GM18517 (cell line): Measurements from ENCODE around the gene NEDD4L.
A peak's percentile ranks its signal among the peaks of the same experiment; 100 is the strongest.
"Not testable (repeated sequence)": the region's sequence is repeated elsewhere in the genome, so short reads cannot be mapped to it uniquely, and the experiment has no call there.

Source experiments
- ATAC-seq: cut with Tn5 transposase; IDR thresholded peaks from one replicate; pipeline ENCODE4 v1.9.1; 2021; ENCODE audit warnings: mild to moderate bottlenecking, moderate library complexity; ENCODE audit not compliant: unreplicated experiment

NEDD4L gene

GRCh38 chr18:58280191-58280590, 236.2 kb downstream of the NEDD4L start:
- no peak for ATAC-seq

DNA sequence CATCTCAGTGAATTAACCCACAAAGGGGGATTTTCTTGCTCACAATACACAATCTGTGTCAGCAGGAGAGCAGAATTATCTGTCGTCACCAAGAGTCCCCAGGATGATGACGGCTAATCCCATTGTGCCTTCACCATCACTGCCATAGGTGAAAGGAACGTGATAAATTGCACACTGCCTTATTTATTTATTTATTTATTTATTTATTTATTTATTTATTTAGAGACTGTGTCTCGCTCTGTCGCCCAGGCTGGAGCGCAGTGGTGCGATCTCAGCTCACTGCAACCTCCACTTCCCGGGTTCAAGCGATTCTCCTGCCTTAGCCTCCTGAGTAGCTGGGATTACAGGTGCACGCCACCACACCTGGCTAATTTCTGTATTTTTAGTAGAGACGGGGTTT, 238.8 kb downstream of the NEDD4L start:
- not testable (repeated sequence) for ATAC-seq

DNA sequence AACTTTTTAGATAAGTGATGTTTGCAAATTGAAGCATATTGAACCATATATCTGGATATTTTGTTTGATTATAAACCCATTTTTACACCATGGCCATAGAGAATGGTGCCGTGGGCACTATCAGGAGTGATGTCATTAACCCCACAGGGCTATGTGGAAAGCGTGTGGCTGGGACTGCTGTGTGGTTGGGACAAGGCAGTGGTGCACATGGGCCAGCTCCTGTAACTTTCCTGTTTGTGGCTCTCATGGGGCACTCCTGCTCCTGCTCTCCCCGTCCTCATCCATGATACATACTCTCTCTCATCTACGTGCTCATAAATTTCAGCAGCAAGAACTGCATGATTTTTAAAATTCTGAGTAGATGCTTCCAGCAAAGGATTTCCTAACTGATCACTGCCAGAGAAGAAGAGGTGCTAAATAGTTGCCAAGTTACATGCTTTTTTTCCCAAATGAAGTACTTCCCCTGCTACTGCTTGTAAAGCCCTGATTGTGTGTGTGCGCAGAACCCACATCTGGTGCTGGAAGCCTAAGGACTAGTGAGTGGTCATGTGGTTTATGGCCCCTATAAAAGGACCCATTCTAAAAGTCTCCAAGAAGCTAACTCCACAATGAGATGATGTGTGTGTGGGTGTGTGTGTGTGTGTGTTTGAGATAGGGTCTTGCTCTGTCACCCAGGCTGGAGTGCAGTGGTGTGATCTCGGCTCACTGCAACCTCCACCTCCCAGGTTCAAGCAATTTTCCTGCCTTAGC, 240.8 kb downstream of the NEDD4L start:
- no peak for ATAC-seq

DNA sequence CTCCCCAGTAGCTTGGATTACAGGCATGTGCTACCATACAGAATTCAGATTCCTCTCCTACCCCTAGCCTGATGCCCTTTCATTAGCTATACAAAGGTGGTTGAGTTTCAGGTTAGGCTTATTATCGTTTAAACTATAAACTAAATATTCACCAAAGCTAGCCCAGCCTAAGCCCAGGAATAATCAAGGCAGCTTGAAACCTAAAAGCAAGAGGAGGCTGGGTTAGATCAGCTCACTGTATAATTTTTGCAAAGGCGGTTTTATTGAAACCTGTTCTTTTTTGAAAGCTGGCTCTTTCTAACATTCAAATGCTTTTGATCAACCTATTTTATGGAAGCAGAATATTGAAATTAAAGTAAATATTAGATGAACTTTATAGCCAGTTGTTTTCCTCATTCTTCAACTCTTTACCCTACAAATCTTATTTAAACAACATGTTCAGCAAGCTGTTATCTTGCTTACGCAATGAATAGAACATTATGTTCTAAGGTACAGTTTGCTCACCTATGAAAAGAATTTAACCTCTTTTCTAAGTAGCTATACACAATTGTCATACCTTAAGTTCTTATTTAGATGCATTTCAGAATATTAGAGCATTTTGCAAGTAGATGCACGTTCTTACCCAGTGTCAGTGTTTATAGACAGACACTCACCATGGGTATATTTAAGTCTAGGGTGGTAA, 241.6 kb downstream of the NEDD4L start:
- no peak for ATAC-seq

DNA sequence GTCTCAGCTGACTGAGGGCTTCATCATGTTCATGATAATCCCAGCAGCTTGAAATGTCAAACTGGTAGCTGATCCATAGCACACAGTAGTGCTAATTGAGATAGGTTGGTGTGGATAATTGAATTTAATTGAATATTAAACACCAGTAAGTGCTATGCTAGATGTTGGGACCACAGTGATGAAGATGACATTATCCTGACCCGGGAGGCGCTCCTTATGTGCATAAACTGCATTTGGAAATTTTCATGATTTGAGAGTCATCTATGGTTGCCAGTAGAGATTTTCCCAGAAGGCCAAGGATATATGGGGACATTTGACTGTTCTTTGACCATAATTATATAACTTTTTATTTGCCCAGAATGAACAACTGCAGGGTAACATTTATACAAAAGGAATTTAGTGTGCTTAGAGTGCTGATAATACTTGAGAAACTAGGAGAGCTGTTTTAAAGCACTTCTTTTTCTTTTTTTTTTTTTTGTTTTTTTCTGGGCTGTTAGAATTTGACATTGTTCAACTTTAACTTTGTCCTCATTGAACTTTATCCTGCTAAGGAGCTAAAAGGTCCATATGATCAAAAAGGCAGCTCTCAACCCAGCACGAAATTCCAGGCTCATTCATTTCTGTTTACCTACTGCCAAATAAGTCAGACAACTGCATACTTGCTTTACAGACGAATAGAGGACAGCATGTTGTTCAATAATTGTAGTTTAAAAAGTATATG, 242.8 kb downstream of the NEDD4L start:
- ATAC-seq = no peak

DNA sequence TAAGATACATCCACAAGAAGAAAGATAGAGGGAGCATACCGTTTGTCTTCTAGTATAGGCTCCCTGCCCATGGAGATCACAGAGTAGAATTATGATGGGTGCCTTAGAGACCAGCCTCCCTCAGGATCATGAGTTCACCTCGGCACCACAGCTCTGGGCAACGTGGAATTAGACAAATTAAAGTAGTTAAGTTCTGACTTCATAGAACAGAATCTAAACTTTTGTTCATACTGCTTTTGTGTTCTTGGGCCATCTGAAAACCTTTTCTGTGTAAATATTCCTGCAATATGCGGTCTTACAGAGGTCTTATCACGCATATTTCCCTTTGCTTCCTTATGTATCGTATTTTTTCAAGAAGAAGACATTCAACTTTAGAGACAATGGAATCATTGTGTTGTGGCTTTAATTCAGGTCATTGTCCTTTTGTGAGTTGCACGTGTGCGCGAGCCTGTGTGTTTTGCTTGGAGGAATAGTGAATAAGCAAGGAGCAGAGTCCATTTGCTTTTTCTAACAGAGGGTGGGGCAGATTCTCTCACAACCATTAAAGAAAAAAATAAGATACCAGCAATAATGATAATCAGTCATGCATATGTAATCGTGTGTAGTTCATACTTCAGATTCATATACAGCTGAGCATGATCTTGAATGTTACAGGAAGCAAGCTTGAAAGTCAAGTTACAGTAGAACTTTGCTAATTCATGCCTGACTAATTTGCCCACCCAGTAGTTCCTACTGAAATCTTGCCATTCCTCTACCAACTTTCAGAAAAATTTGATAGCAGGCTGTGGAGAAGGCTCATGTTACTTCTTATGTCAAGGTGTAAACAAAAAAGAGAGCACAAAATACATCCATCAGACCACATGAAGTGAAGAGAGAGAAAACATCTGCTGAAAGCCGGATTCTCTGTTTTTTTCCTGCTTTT, 243.6 kb downstream of the NEDD4L start:
- ATAC-seq = no peak

DNA sequence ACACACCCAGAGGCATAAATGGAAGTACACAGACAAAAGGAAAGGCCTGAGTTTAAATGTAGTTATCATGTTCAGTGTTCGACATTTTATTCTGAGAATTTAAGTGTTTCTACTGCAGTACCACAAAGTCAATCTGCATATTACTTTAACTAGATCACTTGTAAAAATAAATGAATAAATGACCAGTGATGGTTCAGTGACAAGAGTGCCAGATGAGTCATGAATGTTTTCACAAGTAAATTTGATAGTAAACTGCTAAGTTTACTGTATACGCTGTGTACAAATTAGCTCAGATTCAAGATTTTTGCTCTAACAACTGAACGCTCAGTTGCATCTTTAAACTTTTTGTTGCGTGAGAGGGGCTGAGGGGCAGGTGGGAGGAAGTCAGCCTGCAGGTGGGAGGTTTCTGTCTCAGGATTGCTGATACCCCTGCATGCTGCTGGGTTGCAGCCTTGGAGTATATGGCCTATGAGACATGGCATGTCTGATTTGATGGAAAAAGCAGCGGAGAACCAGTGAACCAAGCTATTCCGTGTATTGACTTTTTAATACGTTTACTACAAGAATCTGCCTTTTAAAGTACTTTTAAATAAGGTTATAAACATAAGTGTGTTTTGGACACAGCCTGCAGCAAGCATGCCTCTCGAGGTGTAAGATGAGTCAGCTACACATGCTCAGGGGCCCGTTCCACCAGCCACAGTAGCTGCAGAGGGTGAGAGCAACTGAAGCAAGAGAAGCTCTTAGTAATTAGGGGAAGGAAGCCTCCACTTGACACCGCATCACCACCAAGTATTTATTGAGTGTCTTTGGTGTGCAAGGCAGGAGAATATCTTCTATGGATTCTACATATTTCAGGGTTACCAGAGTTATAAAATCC, 245.1 kb downstream of the NEDD4L start:
- peak; percentile 71 for ATAC-seq

- ATAC-seq = no peak
Measured at GRCh38 chr18:58290116-58290695, 246.2 kb downstream of the NEDD4L start.

GRCh38 chr18:58291131-58291530, 247.1 kb downstream of the NEDD4L start:
- no peak for ATAC-seq

- no peak for ATAC-seq
Measured at GRCh38 chr18:58292638-58293037, 248.6 kb downstream of the NEDD4L start.

- ATAC-seq = no peak
Measured at GRCh38 chr18:58297198-58297597, 253.2 kb downstream of the NEDD4L start.

DNA sequence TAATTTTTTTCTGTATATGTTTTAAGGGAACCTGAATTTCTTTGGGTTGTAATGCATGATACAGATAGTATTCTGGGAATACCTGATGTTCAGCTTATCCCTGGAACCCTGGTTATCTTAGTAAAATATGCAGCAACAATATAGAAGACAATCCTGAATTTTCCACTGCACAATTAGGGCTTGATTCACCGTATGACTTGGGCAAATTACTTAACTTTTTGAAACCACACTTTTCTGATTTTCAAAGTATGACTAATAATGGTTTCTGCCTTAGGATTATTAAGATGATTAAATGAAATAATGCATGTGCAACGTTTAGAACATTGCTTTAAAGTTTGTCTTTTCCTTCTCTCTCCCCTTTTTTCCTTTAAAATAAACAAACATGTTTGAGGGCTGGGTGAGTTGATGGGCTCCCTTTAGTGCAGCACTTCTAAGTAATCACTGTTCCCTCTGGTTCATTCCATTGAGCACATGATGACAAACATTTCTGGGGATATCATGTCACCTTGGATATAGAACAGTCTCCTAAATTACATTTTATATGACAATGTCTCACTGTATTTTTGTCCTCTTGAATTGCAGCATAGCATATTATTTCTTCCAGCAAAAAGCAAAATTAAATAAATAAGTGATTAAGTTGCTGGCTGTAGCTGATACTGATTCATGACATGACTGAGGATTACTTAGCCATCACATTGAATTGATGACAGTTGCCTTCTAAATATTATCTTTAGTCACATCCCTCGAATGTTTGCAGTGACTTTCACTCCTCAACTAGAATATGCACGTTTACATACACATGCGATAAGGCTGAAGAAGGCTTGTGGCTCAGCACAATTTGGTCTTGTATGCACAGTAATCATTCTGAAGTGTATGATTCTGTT, 254.5 kb downstream of the NEDD4L start:
- ATAC-seq = no peak

- ATAC-seq = no peak
Measured at GRCh38 chr18:58299135-58299473, 255.1 kb downstream of the NEDD4L start.

DNA sequence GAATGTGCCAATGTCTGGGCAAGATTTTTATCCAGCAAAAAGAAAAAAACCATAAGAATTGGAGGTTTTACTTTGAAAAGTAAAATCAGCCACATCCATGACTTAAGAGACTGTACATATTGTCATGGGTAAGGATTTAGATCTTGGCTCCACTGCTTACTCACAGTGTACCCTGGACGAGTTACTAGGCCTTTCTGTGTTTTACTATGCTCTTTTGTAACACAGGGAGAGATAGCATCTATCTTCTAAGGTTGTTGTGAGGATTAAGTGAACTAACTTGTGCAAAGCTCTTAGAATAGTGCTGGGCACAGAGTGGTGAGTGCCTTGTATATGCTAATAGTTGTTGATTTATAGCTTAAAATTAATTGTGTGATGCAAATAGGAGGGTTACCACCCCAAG, 255.9 kb downstream of the NEDD4L start:
- ATAC-seq = no peak

GRCh38 chr18:58300867-58301266, 256.8 kb downstream of the NEDD4L start:
- ATAC-seq = no peak

GRCh38 chr18:58302811-58303210, 258.8 kb downstream of the NEDD4L start:
- no peak for ATAC-seq

GRCh38 chr18:58303363-58303762, 259.3 kb downstream of the NEDD4L start:
- peak; percentile 63 for ATAC-seq

- ATAC-seq = no peak
Measured at GRCh38 chr18:58305792-58306191, 261.8 kb downstream of the NEDD4L start.

DNA sequence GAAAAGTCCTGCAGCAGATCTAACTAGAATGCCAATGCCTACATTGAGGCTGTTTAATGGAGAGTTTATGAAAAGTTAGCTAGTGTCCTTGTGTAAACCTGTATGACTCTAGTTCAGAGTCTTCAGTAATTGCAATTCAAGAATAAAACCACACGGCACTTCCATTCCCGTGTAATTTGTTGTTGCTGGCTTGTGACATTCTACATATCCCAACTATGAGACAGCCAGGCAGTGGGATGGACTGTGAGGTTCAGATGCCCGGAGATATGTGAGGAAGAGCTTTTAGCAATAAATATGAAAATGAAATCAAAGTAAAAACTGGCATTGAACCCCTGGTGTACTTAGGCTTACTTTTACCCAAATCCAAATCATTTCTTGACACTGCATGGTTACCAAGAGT, 263.4 kb downstream of the NEDD4L start:
- no peak for ATAC-seq
